Nephron progenitor cell (in vitro differentiated cells): Measurements from ENCODE around the gene ADIPOR2.

ENCODE experiments used
- DNase-seq: peaks from one replicate; pipeline ENCODE4 v3.0.0; 2021
- H3K27ac Mint-ChIP-seq: 2 replicates; pipeline ENCODE4 v1.8.0; 2021; ENCODE audit warnings: mild to moderate bottlenecking, moderate library complexity, mixed read lengths
- H3K27me3 Mint-ChIP-seq: 2 replicates; pipeline ENCODE4 v1.8.0; 2021; ENCODE audit warnings: mild to moderate bottlenecking, low read depth, mixed read lengths; ENCODE audit not compliant: poor library complexity
- H3K36me3 Mint-ChIP-seq: 2 replicates; pipeline ENCODE4 v1.8.0; 2021; ENCODE audit warnings: low read depth, mixed read lengths
- H3K4me1 Mint-ChIP-seq: 2 replicates; pipeline ENCODE4 v1.8.0; 2021; ENCODE audit warnings: mixed read lengths
- H3K4me3 Mint-ChIP-seq: 2 replicates; pipeline ENCODE4 v1.8.0; 2021; ENCODE audit warnings: mild to moderate bottlenecking, moderate library complexity, mixed read lengths
- H3K9me3 Mint-ChIP-seq: 2 replicates; pipeline ENCODE4 v1.8.0; 2021; ENCODE audit warnings: mild to moderate bottlenecking, moderate library complexity, mixed read lengths
- TF ChIP-seq, protein P1 (sequence below): fragments of 200-600 bp; sonication (generic); IDR thresholded peaks from 2 replicates; pipeline ENCODE4 v1.5.0; 2021; ENCODE audit warnings: antibody characterized with exemption

Gene ADIPOR2

GRCh38 chr12:1799051-1799881 is 108.4 kb downstream of the ADIPOR2 start:
- H3K4me1 Mint-ChIP-seq: peaks cover 48% of the 10 kb centered on the region
- no peak for DNase-seq
- no peak overlapping the region for H3K27ac Mint-ChIP-seq
- H3K27me3 Mint-ChIP-seq: peaks cover 23% of the 10 kb centered on the region
- no peaks in the 10 kb centered on the region for H3K36me3 Mint-ChIP-seq
- TF ChIP-seq, protein P1, sequence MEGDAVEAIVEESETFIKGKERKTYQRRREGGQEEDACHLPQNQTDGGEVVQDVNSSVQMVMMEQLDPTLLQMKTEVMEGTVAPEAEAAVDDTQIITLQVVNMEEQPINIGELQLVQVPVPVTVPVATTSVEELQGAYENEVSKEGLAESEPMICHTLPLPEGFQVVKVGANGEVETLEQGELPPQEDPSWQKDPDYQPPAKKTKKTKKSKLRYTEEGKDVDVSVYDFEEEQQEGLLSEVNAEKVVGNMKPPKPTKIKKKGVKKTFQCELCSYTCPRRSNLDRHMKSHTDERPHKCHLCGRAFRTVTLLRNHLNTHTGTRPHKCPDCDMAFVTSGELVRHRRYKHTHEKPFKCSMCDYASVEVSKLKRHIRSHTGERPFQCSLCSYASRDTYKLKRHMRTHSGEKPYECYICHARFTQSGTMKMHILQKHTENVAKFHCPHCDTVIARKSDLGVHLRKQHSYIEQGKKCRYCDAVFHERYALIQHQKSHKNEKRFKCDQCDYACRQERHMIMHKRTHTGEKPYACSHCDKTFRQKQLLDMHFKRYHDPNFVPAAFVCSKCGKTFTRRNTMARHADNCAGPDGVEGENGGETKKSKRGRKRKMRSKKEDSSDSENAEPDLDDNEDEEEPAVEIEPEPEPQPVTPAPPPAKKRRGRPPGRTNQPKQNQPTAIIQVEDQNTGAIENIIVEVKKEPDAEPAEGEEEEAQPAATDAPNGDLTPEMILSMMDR: no peak
- H3K4me3 Mint-ChIP-seq: no peak overlapping the region
- no peaks in the 10 kb centered on the region for H3K9me3 Mint-ChIP-seq

- H3K27me3 Mint-ChIP-seq: peaks cover 23% of the 10 kb centered on the region
- peaks cover 47% of the 10 kb centered on the region for H3K4me1 Mint-ChIP-seq
- no peaks in the 10 kb centered on the region for H3K9me3 Mint-ChIP-seq
- no peak for DNase-seq
- no peaks in the 10 kb centered on the region for H3K36me3 Mint-ChIP-seq
- TF ChIP-seq, protein P1: no peak
- H3K27ac Mint-ChIP-seq: no peak overlapping the region
- H3K4me3 Mint-ChIP-seq: no peak overlapping the region
Measured at GRCh38 chr12:1799882-1800400, 109.1 kb downstream of the ADIPOR2 start.

DNA sequence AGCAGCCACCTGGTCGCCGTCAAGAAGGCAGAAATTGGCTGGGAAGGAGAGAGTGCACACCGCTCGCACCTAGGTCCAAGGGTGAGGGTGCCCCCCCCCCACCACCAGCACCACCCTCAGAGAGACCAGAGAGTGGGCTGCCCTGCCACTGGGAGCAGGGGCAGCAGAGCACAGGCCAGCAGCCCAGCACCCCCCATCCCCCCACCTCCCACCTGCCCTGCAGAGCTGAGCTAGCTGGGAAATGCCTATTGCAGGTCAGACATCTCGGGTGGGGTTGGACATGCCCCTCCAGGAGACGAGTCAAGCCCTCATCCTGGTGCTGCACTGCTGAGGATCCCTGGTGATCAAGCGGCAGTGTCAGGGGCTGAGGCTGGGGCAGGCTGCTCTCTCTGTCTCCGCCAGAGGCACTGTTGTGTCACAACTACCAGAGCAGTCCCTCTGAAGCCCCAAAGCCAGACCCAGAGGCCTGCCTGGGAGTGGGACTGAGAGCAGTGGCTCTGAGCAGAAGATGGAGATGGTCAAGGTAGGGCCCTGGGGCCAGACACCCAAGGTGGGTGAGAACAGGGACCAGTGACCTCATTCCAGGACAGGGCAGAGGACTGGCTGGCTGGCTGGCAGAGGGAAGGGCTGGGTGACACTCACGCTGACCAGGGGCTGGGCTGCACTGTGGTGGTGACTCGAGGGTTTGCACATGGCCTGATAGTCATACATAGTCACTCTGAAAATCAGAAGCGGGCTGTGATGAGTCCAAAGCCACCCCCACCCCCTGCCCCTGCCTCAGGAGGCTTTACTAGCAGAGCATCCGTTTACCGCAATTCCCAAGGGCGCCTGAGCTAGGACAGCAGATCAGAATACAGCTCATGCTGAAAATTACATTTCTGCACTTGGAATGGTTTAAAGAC is 109.8 kb downstream of the ADIPOR2 start:
- peak; percentile 51 for DNase-seq
- TF ChIP-seq, protein P1: peak; percentile 47
- H3K27me3 Mint-ChIP-seq: peaks cover 21% of the 10 kb centered on the region
- no peak overlapping the region for H3K27ac Mint-ChIP-seq
- no peaks in the 10 kb centered on the region for H3K36me3 Mint-ChIP-seq
- no peak overlapping the region for H3K4me3 Mint-ChIP-seq
- peaks cover 39% of the 10 kb centered on the region for H3K4me1 Mint-ChIP-seq
- H3K9me3 Mint-ChIP-seq: no peaks in the 10 kb centered on the region

DNA sequence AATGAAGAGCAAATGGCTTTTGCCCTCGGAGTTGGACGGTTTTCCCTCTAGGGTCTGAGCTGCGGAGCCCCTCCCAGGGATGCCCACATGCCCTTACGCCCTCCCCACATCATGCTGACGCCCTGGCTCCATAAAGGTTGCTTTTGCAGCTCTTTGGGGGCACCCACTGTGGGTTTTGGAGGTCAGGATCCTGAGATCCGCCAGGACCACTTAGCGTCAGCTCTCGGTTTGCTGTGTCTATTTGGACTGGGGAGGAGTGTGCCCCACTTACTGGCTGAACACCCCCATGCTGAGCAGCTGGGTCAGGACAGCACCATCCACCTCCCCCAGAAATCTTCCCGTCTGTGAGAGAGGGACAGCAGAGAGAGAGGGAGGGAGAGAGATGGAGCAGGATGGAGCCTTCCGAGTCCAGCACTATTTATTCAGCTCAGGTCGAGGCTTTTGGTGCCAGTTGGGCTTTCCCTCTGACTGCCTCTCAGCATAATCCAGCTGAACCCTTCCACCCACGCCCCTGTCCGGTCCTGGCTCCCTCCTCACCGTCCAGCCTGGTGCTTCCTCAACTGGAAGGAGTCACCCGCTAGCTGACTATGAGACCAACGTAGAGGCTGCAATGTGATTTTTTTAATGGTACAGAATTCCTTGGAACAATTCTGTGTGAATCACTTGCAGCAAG is 110.6 kb downstream of the ADIPOR2 start:
- H3K36me3 Mint-ChIP-seq: no peaks in the 10 kb centered on the region
- TF ChIP-seq, protein P1: no peak
- no peak overlapping the region for H3K4me3 Mint-ChIP-seq
- no peak overlapping the region for H3K27ac Mint-ChIP-seq
- H3K9me3 Mint-ChIP-seq: no peaks in the 10 kb centered on the region
- no peak for DNase-seq
- peaks cover 32% of the 10 kb centered on the region for H3K4me1 Mint-ChIP-seq
- peaks cover 22% of the 10 kb centered on the region for H3K27me3 Mint-ChIP-seq

DNA sequence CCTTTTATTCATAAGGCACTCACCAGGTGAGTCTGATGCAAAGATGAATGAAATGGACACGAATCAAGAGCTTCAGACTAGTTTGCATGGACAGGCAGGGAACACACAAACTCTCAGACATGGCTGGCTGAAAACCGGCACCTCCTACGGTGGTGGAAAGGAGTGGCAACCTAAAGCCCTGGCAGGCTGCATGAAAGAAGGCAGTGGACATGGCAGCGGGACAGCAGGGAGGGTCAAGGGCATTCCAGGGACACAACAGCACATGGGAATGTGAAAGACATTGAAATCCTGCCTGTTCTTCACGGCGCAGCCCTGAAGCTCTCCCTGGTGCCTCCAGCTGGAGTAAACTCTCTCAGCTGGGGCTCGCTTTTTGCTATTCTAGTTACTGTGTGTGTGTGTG is 112.9 kb downstream of the ADIPOR2 start:
- Mint-ChIP-seq H3K4me3 (no peak overlapping the region), H3K9me3 (no peaks in the 10 kb centered on the region), H3K27me3 (peaks cover 22% of the 10 kb centered on the region), H3K36me3 (no peaks in the 10 kb centered on the region), H3K4me1 (peaks cover 39% of the 10 kb centered on the region), H3K27ac (no peak overlapping the region)
- DNase-seq: no peak
- TF ChIP-seq, protein P1: no peak
